HCT116 (cell line): ENCODE data around the gene PTBP1. TPM values are rescaled to one million over a fixed set of nuclear protein-coding genes. Genes with fewer than 3 reads are reported as not detected.

Source experiments
- ATAC-seq: fragments of 200-7000 bp; cut with Tn5 transposase; 2 replicates; pipeline ENCODE4 v1.9.1; 2020; ENCODE audit warnings: mild to moderate bottlenecking, moderate library complexity
- BruUV-seq: library from RNA; stranded (reverse); fragments of 400-500 nt; replicated peaks from 2 replicates; lab custom pipeline; 2021; lab: Mats Ljungman, UMichigan
- CTCF ChIA-PET: fragments of 300-600 bp; sonication (Branson Sonifier 250); formaldehyde crosslinking; loops from one replicate; lab custom pipeline; 2021; ENCODE audit warnings: antibody characterized with exemption; lab: Charles Lee
- POLR2A ChIA-PET: fragments of 300-600, 350-600 bp; sonication (Branson Sonifier 250); formaldehyde crosslinking; loops from one replicate; lab custom pipeline; 2021; ENCODE audit warnings: antibody characterized with exemption; lab: Charles Lee
- RAD21 ChIA-PET, 2 experiments: fragments of 300-600 bp; sonication (Branson Sonifier 250); formaldehyde crosslinking; loops; one replicate each; lab custom pipeline; 2023; ENCODE audit warnings: low total read pairs in 2 of 2; ENCODE audit not compliant: uncharacterized antibody in 2 of 2, unreplicated experiment in 2 of 2, low non-redundant PET in 1 of 2; lab: Charles Lee
- DNase-seq: peaks from one replicate; pipeline ENCODE4 v3.0.0-alpha.2; 2010; ENCODE audit warnings: low read depth, low spot score
- H2AFZ ChIP-seq: fragments of 200-600 bp; shearing (Covaris generic), sonication (generic); 2 replicates; pipeline ENCODE4 v1.6.1; 2017; ENCODE audit warnings: low read depth, mixed run types, mixed read lengths, antibody characterized with exemption, low read length; ENCODE audit not compliant: poor library complexity, severe bottlenecking
- H3K27ac ChIP-seq: 2 replicates; pipeline ENCODE4 v1.5.1; 2012; ENCODE audit warnings: low read depth, low read length
- H3K27me3 ChIP-seq: fragments of 200-600 bp; sonication (generic); 2 replicates; pipeline ENCODE4 v1.6.1; 2016; ENCODE audit warnings: mixed run types, low read length, mixed read lengths; ENCODE audit not compliant: insufficient read depth
- H3K36me3 ChIP-seq, 2 experiments: fragments of 200-500 bp in 1 of 2; fragments of 200-600 bp in 1 of 2; sonication (Bioruptor generic) in 1 of 2; sonication (generic) in 1 of 2; 2 replicates each; pipeline versions ENCODE4 v1.5.1 to v1.6.1; 2014 to 2016; ENCODE audit warnings: low read length in 2 of 2, inconsistent platforms in 1 of 2, mixed read lengths in 1 of 2, mixed run types in 1 of 2; ENCODE audit not compliant: insufficient read depth in 2 of 2, control insufficient read depth in 1 of 2
- H3K4me1 ChIP-seq, 2 experiments: fragments of 200-600 bp in 1 of 2; sonication (generic) in 1 of 2; 2 replicates each; pipeline versions ENCODE4 v1.5.1 to v1.6.1; 2012 to 2017; ENCODE audit warnings: low read length in 2 of 2, inconsistent platforms in 1 of 2, mild to moderate bottlenecking in 1 of 2, mixed read lengths in 1 of 2, mixed run types in 1 of 2, moderate library complexity in 1 of 2; ENCODE audit not compliant: insufficient read depth in 2 of 2, control insufficient read depth in 1 of 2
- H3K4me2 ChIP-seq: fragments of 200-600 bp; sonication (generic); 2 replicates; pipeline ENCODE4 v1.6.1; 2017; ENCODE audit warnings: mixed run types, low read length, mixed read lengths
- H3K4me3 ChIP-seq, 2 experiments: fragments of 200-600 bp in 1 of 2; sonication (generic) in 1 of 2; replicated peaks in 1 of 2; 2 replicates each; pipeline ENCODE4 v1.5.1; 2011 to 2016; ENCODE audit warnings: low read length in 2 of 2, control low read depth in 1 of 2, low read depth in 1 of 2, mild to moderate bottlenecking in 1 of 2, mixed read lengths in 1 of 2, mixed run types in 1 of 2
- H3K79me2 ChIP-seq: fragments of 200-600 bp; sonication (generic); 2 replicates; pipeline ENCODE4 v1.6.1; 2017; ENCODE audit warnings: mild to moderate bottlenecking, mixed run types, low read length, moderate library complexity, mixed read lengths; ENCODE audit not compliant: insufficient read depth
- H3K9ac ChIP-seq: fragments of 200-600 bp; sonication (generic); 2 replicates; pipeline ENCODE4 v1.6.1; 2016; ENCODE audit warnings: low read length, mixed read lengths
- H3K9me2 ChIP-seq: fragments of 200-600 bp; sonication (generic), shearing (Covaris generic); 2 replicates; pipeline ENCODE4 v1.6.1; 2017; ENCODE audit warnings: mixed run types, mild to moderate bottlenecking, moderate library complexity; ENCODE audit not compliant: insufficient read depth
- H3K9me3 ChIP-seq, 2 experiments: fragments of 200-500 bp in 1 of 2; fragments of 200-600 bp in 1 of 2; sonication (Bioruptor generic) in 1 of 2; sonication (generic) in 1 of 2; 2 replicates each; pipeline ENCODE4 v1.6.1; 2014 to 2017; ENCODE audit warnings: low read length in 2 of 2, mixed read lengths in 2 of 2, inconsistent platforms in 1 of 2, low read depth in 1 of 2, mild to moderate bottlenecking in 1 of 2, mixed run types in 1 of 2, moderate library complexity in 1 of 2; ENCODE audit not compliant: control insufficient read depth in 1 of 2, insufficient read depth in 1 of 2
- H4K20me1 ChIP-seq: fragments of 200-600 bp; sonication (generic), shearing (Covaris generic); 2 replicates; pipeline ENCODE4 v1.6.1; 2017; ENCODE audit warnings: mixed run types, mild to moderate bottlenecking, moderate library complexity; ENCODE audit not compliant: insufficient read depth
- CEBPB ChIP-seq: IDR thresholded peaks from 2 replicates; pipeline ENCODE4 v1.6.1; 2012; ENCODE audit warnings: low read depth
- ELF1 ChIP-seq: IDR thresholded peaks from 2 replicates; pipeline ENCODE4 v1.6.1; 2012; ENCODE audit warnings: low read depth, borderline replicate concordance
- EZH2 ChIP-seq: fragments of 200-600 bp; sonication (generic); IDR thresholded peaks from 2 replicates; pipeline ENCODE4 v1.6.1; 2017; ENCODE audit warnings: antibody characterized with exemption, mixed run types
- EZH2phosphoT487 ChIP-seq: fragments of 200-600 bp; IDR thresholded peaks from 2 replicates; pipeline ENCODE4 v1.6.1; 2018; ENCODE audit warnings: antibody characterized with exemption, borderline replicate concordance
- POLR2A ChIP-seq: IDR thresholded peaks from 2 replicates; pipeline ENCODE4 v1.7.0; 2011; ENCODE audit warnings: borderline replicate concordance; ENCODE audit not compliant: insufficient read depth, insufficient read length; ENCODE audit errors: extremely low read depth
- TCF7L2 ChIP-seq: IDR thresholded peaks from 2 replicates; pipeline ENCODE4 v1.7.0; 2011; ENCODE audit warnings: borderline replicate concordance, inconsistent platforms; ENCODE audit not compliant: insufficient read depth, insufficient read length; ENCODE audit errors: extremely low read depth
- ZBTB33 ChIP-seq: IDR thresholded peaks from 2 replicates; pipeline ENCODE4 v1.6.1; 2011; ENCODE audit warnings: mild to moderate bottlenecking, low read length, moderate library complexity; ENCODE audit not compliant: insufficient replicate concordance; ENCODE audit errors: extremely low read depth
- intact Hi-C: fragments of 100-400 bp; cut with micrococcal nuclease; formaldehyde crosslinking; loops from 2 replicates; pipeline ENCODE4 v1.10.0; 2022
- total RNA-seq: library from RNA; stranded (reverse); gene quantifications from one replicate; pipeline ENCODE4 v1.2.1, GENCODE V29; 2021; ENCODE audit not compliant: unreplicated experiment

PTBP1 gene
- total RNA-seq, 1 experiment from 2014 or later = 676 TPM

- BruUV-seq = no TSS peak
Measured at GRCh38 chr19:792306-792885, 4.9 kb upstream of the PTBP1 start.

More at GRCh38 chr19:792306-792885, 4.9 kb upstream of the PTBP1 start:
- no peak overlapping the region for H2AFZ ChIP-seq
- H3K79me2 ChIP-seq = no peaks in the 10 kb centered on the region; the same call in 1 of the 2 replicates
- intact Hi-C loops = loop anchor here (10.0 kb wide), 1 partner anchor 452 kb away; the partner anchor contains the start of genes ATP5F1D and MIDN
- ATAC-seq (no peak), DNase-seq (no peak)
- TF ChIP-seq CEBPB (no peak), ELF1 (no peak), EZH2 (no peak), POLR2A (no peak), ZBTB33 (no peak), TCF7L2 (no peak), EZH2phosphoT487 (no peak)
- no peaks in the 10 kb centered on the region for H3K9me2 ChIP-seq
- no peaks in the 10 kb centered on the region for H3K9me3 ChIP-seq
- H3K27ac ChIP-seq = no peak overlapping the region
- H3K27me3 ChIP-seq = no peaks in the 10 kb centered on the region
- no peak overlapping the region for H3K4me3 ChIP-seq
- no peaks in the 10 kb centered on the region for H3K36me3 ChIP-seq
- ChIA-PET CTCF (no interaction called here), RAD21 (interaction anchor here in 1 of 2 experiments (0.6 kb wide), 1 partner anchor 39 kb away, joined by 3 read pairs; no protein-coding TSS in a partner anchor), POLR2A (no interaction called here)
- H3K9ac ChIP-seq = no peak overlapping the region
- H3K4me1 ChIP-seq = peaks cover 0 to 7% of the 10 kb centered on the region in 2 experiments; a peak in 1 of 4 replicates
- no peaks in the 10 kb centered on the region for H4K20me1 ChIP-seq
- H3K4me2 ChIP-seq = no peak overlapping the region
